Caki2 (cell line): ENCODE data around the gene FIZ1. TPM values are rescaled to one million over a fixed set of nuclear protein-coding genes. Genes with fewer than 3 reads are reported as not detected.

ENCODE experiments used
- DNase-seq: peaks from one replicate; pipeline ENCODE4 v3.0.0-alpha.2; 2015; ENCODE audit warnings: low read depth
- in situ Hi-C: cut with HindIII; loops from 2 replicates; pipeline ENCODE4 v1.10.0; 2016; ENCODE audit warnings: low sequenced_read_pairs, low pct_unique_long_range_greater_than_20kb, mixed read lengths
- total RNA-seq: library from RNA; depleted of rRNA; stranded (reverse); fragments of >200 nt; shearing (Covaris generic); gene quantifications from 2 replicates; pipeline ENCODE4 v1.2.3, GENCODE V29; 2014; ENCODE audit warnings: low replicate concordance

The FIZ1 gene
- total RNA-seq, 1 experiment from 2014 or later, result 12.3 TPM

DNA sequence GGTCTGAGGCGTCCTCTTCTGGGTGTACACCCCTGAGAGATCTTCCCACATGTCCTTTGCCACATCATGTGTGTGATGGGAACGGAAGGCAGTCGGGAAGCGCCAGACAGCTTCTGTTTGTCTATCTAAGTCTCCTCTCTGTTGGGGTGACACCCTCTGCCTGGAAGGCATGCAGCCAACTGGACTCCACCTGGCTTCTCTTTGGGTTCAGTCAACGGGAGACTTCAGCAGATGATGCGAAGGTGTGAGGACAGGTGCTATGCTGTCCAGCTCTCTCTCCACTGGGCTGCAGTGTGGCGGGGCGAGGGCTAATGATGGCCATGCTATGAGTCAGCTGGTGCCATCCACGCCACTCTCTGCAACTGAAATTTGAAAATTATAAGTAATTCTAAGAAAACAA lies 39.6 kb downstream of the FIZ1 start:
- in situ Hi-C loops, result no loop called here
- DNase-seq, result no peak

DNA sequence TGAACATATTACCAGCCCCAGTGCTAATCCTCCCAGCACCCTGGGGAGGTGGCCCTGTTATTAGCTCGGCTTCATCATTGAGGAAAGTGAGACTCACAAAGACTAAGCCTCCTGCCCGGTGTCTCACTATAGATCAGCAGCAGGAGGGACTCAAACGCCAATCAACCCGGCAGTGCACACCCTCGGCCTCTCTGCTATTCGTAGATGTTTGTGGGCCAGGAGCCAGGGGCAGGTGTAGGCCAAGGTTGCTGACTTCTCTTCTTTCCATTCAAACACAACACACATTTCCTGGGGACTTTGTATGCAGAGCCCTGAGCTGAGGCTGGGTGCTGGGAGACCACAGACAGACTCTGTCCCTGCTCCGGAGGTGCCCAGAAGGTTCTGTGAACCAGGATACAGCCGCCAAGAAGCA lies 44.6 kb downstream of the FIZ1 start:
- in situ Hi-C loops, result no loop called here
- DNase-seq, result no peak

DNA sequence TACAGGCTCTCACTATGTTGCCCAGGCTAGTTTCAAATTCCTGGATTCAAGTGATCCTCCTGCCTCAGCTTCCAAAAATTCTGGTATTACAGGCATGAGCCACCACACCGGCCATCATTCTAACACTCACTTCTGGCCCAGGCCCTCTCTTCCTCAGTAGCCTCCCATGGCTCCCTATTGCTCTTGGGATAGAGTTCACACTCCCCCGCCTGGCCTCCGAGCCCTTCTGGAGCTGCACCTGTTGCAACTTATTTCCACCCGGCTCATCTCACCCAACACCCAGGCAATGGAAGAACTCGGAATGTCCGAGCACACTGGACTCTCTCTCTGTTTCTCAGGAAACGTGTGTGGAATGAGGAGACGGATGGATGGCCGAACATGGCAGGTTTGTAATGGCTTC lies 45.0 kb downstream of the FIZ1 start:
- in situ Hi-C loops, result no loop called here
- DNase-seq, result no peak

DNA sequence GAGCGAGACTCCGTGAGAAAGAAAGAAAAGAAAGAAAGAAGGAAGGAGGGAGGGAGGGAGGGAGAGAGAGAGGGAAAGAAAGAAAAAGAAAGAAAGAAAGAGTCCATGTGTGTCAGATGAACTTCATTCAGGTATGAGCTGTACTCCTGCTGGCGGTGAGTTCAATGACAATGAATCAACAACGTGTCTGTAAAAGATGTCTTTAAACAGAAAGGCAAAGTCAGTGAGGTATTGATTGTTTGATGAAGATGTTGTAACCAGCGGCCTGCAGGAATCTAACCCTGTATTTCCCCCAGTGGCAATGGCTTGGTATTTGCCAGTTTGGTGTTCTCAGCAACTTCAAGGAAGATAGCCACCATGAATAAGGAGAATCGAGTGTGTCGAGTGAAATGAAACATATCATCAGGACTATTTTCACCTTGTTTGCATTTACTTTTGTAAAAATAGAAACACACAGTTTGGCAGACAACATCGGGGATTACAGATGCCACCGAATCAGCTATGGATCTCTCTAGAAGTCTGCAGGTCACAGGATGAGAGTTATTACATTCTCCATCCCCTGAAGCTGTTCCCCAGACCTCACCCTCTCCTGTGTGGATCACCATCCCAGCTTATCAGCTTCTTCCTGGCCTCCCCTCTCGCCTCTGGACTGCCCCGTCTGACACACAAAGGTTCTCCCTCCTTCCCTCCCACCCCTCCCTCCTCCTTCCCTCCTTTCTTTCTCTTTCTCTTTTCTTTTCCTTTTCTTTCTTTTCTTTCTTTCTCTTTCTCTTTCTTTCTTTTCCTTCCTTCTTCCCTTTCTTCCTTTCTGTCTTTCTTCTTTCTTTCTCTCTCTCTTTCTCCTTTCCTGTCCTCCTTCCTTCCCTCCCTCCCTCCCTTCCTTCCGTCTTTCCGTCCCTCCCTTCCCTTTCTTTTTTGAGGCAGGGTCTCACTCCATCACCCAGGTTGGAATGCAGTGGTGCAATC lies 45.8 kb downstream of the FIZ1 start:
- in situ Hi-C loops, result no loop called here

DNA sequence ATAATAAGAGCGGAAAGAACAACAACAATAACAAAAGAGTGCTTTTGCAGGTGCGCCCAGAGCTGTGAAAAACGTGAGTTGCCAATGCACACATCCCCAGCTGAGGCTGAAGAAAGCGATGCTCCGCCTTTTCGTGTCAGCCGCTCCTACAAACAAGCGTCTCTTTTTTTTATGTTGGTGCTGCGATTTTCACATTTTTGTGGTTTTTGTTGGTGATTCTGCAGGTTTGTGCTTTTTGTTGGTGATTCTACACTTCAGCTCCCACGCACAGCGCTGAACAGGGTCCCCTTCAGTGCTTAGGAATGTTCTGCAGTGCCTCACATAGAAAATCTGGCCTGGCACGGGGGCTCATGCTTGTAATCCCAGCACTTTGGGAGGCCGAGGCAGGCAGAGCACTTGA lies 46.7 kb downstream of the FIZ1 start:
- peak; percentile 60 for DNase-seq
- in situ Hi-C loops, result no loop called here

More for the DNA sequence above, 45.8 kb downstream of the FIZ1 start:
- DNase-seq, result no peak

DNA sequence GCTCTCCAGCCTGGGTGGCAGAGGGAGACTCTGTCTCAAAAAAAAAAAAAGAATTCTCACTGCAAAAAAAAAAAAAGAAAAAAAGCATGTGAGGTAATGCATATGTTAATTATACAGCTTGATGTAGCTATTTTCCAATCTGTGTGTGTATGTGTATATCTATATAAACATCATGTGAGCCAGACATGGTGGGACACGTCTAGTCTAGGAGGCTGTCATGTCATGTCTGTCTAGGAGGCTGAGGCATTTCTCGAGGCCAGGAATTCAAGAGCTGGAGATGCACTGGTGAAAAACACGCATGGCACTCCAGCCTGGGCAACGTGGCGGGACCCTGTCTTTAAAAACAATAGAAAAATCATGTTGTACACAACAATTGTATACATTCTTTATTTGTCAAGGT lies 47.1 kb downstream of the FIZ1 start:
- DNase-seq, result no peak
- in situ Hi-C loops, result no loop called here

- DNase-seq, result no peak
- in situ Hi-C loops, result no loop called here
Observed at GRCh38 chr19:55550321-55550650, 49.0 kb downstream of the FIZ1 start.

DNA sequence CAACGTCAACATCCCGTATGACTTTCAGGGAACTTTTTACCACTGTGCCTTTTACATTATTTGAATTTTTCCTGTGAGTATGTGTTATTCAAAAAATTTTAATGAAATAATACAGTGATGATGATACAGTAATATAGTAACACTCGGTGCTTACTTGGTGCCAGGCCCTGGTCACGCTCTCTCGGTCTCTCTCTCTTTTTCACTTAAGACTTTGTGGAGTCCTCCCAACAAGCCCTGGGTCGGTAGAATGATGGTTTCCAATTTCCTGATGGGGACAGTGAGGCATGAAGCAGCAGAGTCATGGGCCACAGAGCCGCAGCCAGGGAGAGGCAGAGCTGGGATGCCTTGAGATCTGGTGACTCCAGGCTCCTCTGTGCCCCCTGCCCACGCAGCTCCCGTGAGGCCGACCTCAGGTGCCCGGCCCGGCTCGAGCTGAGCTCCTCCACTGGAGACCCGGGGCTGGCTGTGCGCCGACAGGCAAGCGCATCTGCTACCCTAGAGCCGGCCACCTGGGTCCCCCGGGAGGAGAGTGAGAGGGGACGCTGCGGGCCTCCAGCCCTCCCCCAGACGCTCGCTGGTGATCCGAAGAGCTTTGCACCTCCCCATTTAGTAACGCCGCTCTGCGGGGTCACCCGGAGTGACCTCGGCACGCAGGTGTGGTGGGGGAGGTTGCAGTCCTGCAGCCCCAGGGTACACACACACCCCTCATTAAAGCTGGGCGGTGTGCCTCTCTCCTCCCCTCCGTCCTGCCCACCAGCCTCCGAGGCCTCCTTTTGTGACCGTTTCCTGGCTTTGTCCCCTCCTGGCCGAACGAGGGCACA lies 49.6 kb downstream of the FIZ1 start:
- peak; percentile 96 for DNase-seq
- in situ Hi-C loops, result no loop called here

GRCh38 chr19:55546822-55547614 lies 52.3 kb downstream of the FIZ1 start:
- in situ Hi-C loops, result no loop called here
- DNase-seq, result peak; percentile 65

- DNase-seq, result no peak
- in situ Hi-C loops, result no loop called here
Observed at GRCh38 chr19:55546011-55546410, 53.3 kb downstream of the FIZ1 start.

DNA sequence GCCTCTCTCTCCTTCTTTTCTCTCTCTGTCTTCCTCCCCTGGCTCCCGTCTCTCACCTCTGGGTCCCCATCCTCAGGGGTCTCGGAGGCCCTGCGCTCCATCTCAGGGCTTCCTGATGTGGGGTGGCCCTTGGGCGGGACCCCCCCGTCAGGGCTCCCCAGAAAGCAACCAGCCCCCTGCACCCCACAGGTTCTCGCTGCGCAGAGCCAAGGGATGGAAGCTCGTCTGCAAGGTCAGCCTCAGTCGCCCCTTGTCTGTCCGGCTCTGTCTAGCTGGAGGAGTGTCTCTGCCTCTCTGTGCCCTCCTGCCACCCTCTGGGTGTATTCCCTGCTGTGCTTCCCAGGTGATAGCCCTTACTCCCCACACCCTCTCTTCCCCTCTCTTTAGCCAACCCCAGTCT lies 53.9 kb downstream of the FIZ1 start, which contains the start of gene SBK3:
SBK3 (minus strand) TSS at position 101 of the 400 bp plus-strand sequence; CDS start at position 101, 0 bp downstream.
- in situ Hi-C loops, result no loop called here
- DNase-seq, result no peak

GRCh38 chr19:55544776-55545439 lies 54.4 kb downstream of the FIZ1 start:
- peak; percentile 41 for DNase-seq
- in situ Hi-C loops, result no loop called here

GRCh38 chr19:55544014-55544413 lies 55.3 kb downstream of the FIZ1 start:
- no peak for DNase-seq
- in situ Hi-C loops, result no loop called here

DNA sequence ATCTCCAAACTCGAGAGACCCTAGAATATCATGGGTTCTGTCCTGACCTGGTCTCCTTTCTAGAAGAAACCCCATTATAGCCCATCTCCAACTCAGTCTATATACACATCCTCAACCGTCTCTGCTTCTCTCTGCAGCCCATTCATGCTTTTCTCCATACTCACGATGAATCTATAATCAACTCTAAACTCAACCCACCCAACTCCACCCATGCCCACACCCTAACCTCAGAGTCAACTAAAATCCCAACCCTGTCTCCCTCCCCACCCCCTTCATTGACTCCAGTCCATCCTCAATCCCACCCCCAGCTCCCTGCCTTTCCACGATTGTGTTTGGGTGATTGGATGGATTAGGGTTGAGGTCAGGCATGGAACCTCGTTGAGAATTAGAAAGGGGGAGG lies 55.8 kb downstream of the FIZ1 start:
- no peak for DNase-seq
- in situ Hi-C loops, result no loop called here

DNA sequence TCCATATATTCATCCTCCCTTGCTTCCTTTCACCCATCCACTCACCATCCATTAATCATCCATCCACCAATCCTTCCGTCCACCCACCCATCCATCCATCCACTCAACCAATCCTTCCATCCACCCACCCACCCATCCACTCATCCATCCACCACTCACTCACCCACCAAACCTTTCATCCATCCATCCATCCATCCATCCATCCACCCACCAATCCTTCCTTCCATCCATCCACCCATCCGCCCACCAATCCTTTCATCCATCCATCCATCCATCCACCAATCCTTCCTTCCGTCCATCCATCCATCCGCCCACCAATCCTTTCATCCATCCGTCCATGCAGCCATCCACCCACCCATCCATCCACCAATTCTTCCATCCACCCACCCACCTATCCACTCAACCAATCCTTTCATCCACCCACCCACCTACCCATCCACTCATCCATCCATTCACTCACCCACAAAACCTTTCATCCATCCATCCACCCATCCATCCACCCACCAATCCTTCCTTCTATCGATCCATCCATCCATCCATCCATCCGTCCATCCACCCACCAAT lies 56.9 kb downstream of the FIZ1 start:
- in situ Hi-C loops, result no loop called here
- no peak for DNase-seq
